GM23338 (cell line): ENCODE measurements around the gene ST8SIA6.

Experiments used
- CREB1 ChIP-seq: fragments of 250-450 bp; sonication (Bioruptor Pico); IDR thresholded peaks from 2 replicates; pipeline ENCODE4 v1.5.0; 2020; ENCODE audit warnings: low read depth, mild to moderate bottlenecking, moderate library complexity
- CTCF ChIP-seq, 2 experiments: fragments of 200-600 bp in 1 of 2; sonication (generic) in 1 of 2; conservative IDR thresholded peaks; 2 replicates each; pipeline versions ENCODE4 v1.5.1 to v1.6.1; 2016 to 2017; ENCODE audit warnings: antibody characterized with exemption in 2 of 2, low read depth in 2 of 2, mild to moderate bottlenecking in 2 of 2, moderate library complexity in 1 of 2
- ETS1 ChIP-seq: IDR thresholded peaks from 2 replicates; pipeline ENCODE4 v1.6.1; 2016; ENCODE audit warnings: antibody characterized with exemption
- EZH2 ChIP-seq: fragments of 200-600 bp; sonication (generic); IDR thresholded peaks from one replicate; pipeline ENCODE4 v1.8.0; 2017; ENCODE audit warnings: antibody characterized with exemption, mild to moderate bottlenecking, low read depth; ENCODE audit not compliant: unreplicated experiment
- EZH2phosphoT487 ChIP-seq: fragments of 200-600 bp; sonication (generic); IDR thresholded peaks from one replicate; pipeline ENCODE4 v1.8.1; 2018; ENCODE audit warnings: antibody characterized with exemption; ENCODE audit not compliant: unreplicated experiment
- JUNB ChIP-seq: IDR thresholded peaks from one replicate; pipeline ENCODE4 v1.6.1; 2016; ENCODE audit warnings: antibody characterized with exemption; ENCODE audit not compliant: unreplicated experiment
- NANOG ChIP-seq: IDR thresholded peaks from 2 replicates; pipeline ENCODE4 v1.6.1; 2016; ENCODE audit warnings: antibody characterized with exemption, borderline replicate concordance
- POLR2AphosphoS5 ChIP-seq: IDR thresholded peaks from 2 replicates; pipeline ENCODE4 v1.6.1; 2016; ENCODE audit warnings: antibody characterized with exemption, low read depth
- ZNF114 ChIP-seq: fragments of 250-450 bp; sonication (Bioruptor Pico); IDR thresholded peaks from 2 replicates; pipeline ENCODE4 v1.5.0; 2020; ENCODE audit warnings: mild to moderate bottlenecking, moderate library complexity
- ZNF331 ChIP-seq: fragments of 250-450 bp; sonication (Bioruptor Pico); IDR thresholded peaks from 2 replicates; pipeline ENCODE4 v1.5.0; 2020; ENCODE audit warnings: low read depth, mild to moderate bottlenecking, moderate library complexity
- ZNF462 ChIP-seq: fragments of 250-450 bp; sonication (Bioruptor Pico); IDR thresholded peaks from 2 replicates; pipeline ENCODE4 v1.5.0; 2020; ENCODE audit warnings: mild to moderate bottlenecking, moderate library complexity
- TF ChIP-seq, protein P1 (sequence below): IDR thresholded peaks from one replicate; pipeline ENCODE4 v1.6.1; 2018; ENCODE audit warnings: antibody characterized with exemption; ENCODE audit not compliant: unreplicated experiment

DNA sequence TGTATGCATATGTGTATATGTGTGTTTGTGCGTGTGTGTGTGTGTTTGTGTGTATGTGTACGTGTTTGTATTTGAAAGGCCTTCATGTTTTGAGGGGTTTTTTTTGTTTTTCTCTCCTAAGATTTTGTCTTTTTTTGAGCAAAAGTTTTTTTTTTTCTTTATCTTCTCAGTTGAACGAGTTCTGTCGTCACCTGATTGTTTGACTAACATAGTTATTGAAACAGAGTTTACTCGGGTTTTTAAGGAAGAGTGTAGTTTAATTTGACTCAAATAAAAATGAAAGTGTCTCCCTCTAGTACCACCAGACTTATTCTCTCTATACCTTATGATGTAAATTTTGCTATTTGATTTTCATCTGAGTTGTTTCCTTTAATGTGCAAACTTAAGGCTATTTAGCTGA lies 73.5 kb downstream of the ST8SIA6 start:
- TF ChIP-seq POLR2AphosphoS5 (no peak), CTCF (conservative IDR thresholded peaks at IDR 0.05; ENCODE audit: low read depth in 2 of 2) (no peak), EZH2 (no peak), ZNF462 (CRISPR knock-in tag) (no peak), ETS1 (no peak), EZH2phosphoT487 (no peak), CREB1 (CRISPR knock-in tag) (no peak), JUNB (no peak), NANOG (no peak), ZNF331 (no peak), ZNF114 (CRISPR knock-in tag) (no peak)
- TF ChIP-seq, protein P1, sequence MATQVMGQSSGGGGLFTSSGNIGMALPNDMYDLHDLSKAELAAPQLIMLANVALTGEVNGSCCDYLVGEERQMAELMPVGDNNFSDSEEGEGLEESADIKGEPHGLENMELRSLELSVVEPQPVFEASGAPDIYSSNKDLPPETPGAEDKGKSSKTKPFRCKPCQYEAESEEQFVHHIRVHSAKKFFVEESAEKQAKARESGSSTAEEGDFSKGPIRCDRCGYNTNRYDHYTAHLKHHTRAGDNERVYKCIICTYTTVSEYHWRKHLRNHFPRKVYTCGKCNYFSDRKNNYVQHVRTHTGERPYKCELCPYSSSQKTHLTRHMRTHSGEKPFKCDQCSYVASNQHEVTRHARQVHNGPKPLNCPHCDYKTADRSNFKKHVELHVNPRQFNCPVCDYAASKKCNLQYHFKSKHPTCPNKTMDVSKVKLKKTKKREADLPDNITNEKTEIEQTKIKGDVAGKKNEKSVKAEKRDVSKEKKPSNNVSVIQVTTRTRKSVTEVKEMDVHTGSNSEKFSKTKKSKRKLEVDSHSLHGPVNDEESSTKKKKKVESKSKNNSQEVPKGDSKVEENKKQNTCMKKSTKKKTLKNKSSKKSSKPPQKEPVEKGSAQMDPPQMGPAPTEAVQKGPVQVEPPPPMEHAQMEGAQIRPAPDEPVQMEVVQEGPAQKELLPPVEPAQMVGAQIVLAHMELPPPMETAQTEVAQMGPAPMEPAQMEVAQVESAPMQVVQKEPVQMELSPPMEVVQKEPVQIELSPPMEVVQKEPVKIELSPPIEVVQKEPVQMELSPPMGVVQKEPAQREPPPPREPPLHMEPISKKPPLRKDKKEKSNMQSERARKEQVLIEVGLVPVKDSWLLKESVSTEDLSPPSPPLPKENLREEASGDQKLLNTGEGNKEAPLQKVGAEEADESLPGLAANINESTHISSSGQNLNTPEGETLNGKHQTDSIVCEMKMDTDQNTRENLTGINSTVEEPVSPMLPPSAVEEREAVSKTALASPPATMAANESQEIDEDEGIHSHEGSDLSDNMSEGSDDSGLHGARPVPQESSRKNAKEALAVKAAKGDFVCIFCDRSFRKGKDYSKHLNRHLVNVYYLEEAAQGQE, result no peak
